ENCODE measurements around the gene KDM2A.

- TF ChIP-seq EZH2 (IDR thresholded peaks at IDR 0.05; ENCODE audit: borderline replicate concordance, low read depth, low read length, severe bottlenecking): no peak
- TF ChIP-seq CTCF (IDR thresholded peaks at IDR 0.05; ENCODE audit: extremely low read depth in 1 of 2, insufficient read depth in 1 of 2, low read depth in 1 of 2, low read length in 2 of 2): no peak
- no peak for TF ChIP-seq POLR2A (IDR thresholded peaks at IDR 0.05; ENCODE audit: low read depth, low read length)
Observed at GRCh38 chr11:67280788-67281551, 161.9 kb downstream of the KDM2A start.
